AG08395 (cell line): ENCODE data around the gene KLK1.
"Not testable (repeated sequence)": the region's sequence is repeated elsewhere in the genome, so short reads cannot be mapped to it uniquely, and the experiment has no call there.

ENCODE experiments used
- DNase-seq: peaks from one replicate; pipeline ENCODE4 v3.0.0; 2012; ENCODE audit warnings: mixed read lengths, low spot score

The KLK1 gene

GRCh38 chr19:50792272-50793250 is 31.0 kb downstream of the KLK1 start:
- DNase-seq: no peak

- no peak for DNase-seq
These were observed 31.9 kb downstream of the KLK1 start for GRCh38 chr19:50791594-50792271.

- DNase-seq: no peak
These were observed 32.6 kb downstream of the KLK1 start for GRCh38 chr19:50790922-50791467.

- no peak for DNase-seq
These were observed 33.2 kb downstream of the KLK1 start, which contains the start of gene ACP4 for GRCh38 chr19:50790396-50790795. TSS of gene ACP4 (plus strand) at chr19:50790415. CDS start at chr19:50790415, 0 bp downstream.

- no peak for DNase-seq
These were observed 38.3 kb downstream of the KLK1 start for GRCh38 chr19:50785329-50785728.

- no peak for DNase-seq
These were observed 38.9 kb downstream of the KLK1 start for GRCh38 chr19:50784710-50785109.

- not testable (repeated sequence) for DNase-seq
These were observed 39.8 kb downstream of the KLK1 start for GRCh38 chr19:50783848-50784152.

GRCh38 chr19:50780753-50781435 is 42.7 kb downstream of the KLK1 start:
- no peak for DNase-seq

- DNase-seq: no peak
These were observed 43.8 kb downstream of the KLK1 start for GRCh38 chr19:50779504-50780457.

- no peak for DNase-seq
These were observed 44.6 kb downstream of the KLK1 start for GRCh38 chr19:50778906-50779430.

- DNase-seq: peak; percentile 33
These were observed 45.7 kb downstream of the KLK1 start for GRCh38 chr19:50777830-50778303.

- DNase-seq: no peak
These were observed 46.3 kb downstream of the KLK1 start for GRCh38 chr19:50777261-50777660.

GRCh38 chr19:50776131-50776530 is 47.5 kb downstream of the KLK1 start:
- DNase-seq: no peak

GRCh38 chr19:50773454-50773853 is 50.1 kb downstream of the KLK1 start:
- DNase-seq: not testable (repeated sequence)

- not testable (repeated sequence) for DNase-seq
These were observed 50.7 kb downstream of the KLK1 start for GRCh38 chr19:50772912-50773311.

- no peak for DNase-seq
These were observed 51.1 kb downstream of the KLK1 start for GRCh38 chr19:50772476-50772875.

GRCh38 chr19:50770888-50771287 is 52.7 kb downstream of the KLK1 start:
- no peak for DNase-seq

GRCh38 chr19:50770164-50770563 is 53.4 kb downstream of the KLK1 start, which contains the start of gene GPR32:
TSS of gene GPR32 (plus strand) at chr19:50770464. CDS start at chr19:50770601, 137 bp downstream.
- DNase-seq: not testable (repeated sequence)
